ENCODE results near the gene IER5L. TPM values are rescaled to one million over a fixed set of nuclear protein-coding genes. Genes with fewer than 3 reads are reported as not detected.

The IER5L gene
- 10 to 100 TPM in 2 of 4 donors, 1 to 10 TPM in 2; 8.9 to 17.4 (median 13.0) TPM for polyA plus RNA-seq (ENCODE audit: insufficient read length in 4 of 4)

- DNase-seq (ENCODE audit: low read depth in 4 of 4, low spot score in 3 of 4), result peak in 3 of 4 donors; percentile 91 to 94 (median 93)
Measured at GRCh38 chr9:129177791-129178567, at the start of gene IER5L. Gene IER5L, minus strand, starts transcription at chr9:129178261. Its CDS starts 209 bp downstream, at chr9:129178052.

- DNase-seq (ENCODE audit: low read depth in 4 of 4, low spot score in 3 of 4), result no peak
Measured at GRCh38 chr9:129227843-129228189, 49.8 kb upstream of the IER5L start.

GRCh38 chr9:129225815-129226214, 47.8 kb upstream of the IER5L start:
- no peak for DNase-seq (ENCODE audit: low read depth in 4 of 4, low spot score in 3 of 4)

GRCh38 chr9:129225490-129225778, 47.4 kb upstream of the IER5L start:
- no peak for DNase-seq (ENCODE audit: low read depth in 4 of 4, low spot score in 3 of 4)

GRCh38 chr9:129224618-129225489, 46.8 kb upstream of the IER5L start:
- no peak for DNase-seq (ENCODE audit: low read depth in 4 of 4, low spot score in 3 of 4)

GRCh38 chr9:129223551-129224208, 45.6 kb upstream of the IER5L start:
- no peak for DNase-seq (ENCODE audit: low read depth in 4 of 4, low spot score in 3 of 4)

- DNase-seq (ENCODE audit: low read depth in 4 of 4, low spot score in 3 of 4), result no peak
Measured at GRCh38 chr9:129222819-129223218, 44.8 kb upstream of the IER5L start.

GRCh38 chr9:129221979-129222635, 44.0 kb upstream of the IER5L start:
- DNase-seq (ENCODE audit: low read depth in 4 of 4, low spot score in 3 of 4), result no peak

GRCh38 chr9:129221233-129221632, 43.2 kb upstream of the IER5L start:
- DNase-seq (ENCODE audit: low read depth in 4 of 4, low spot score in 3 of 4), result no peak

GRCh38 chr9:129220771-129221170, 42.7 kb upstream of the IER5L start:
- DNase-seq (ENCODE audit: low read depth in 4 of 4, low spot score in 3 of 4), result no peak

- DNase-seq (ENCODE audit: low read depth in 4 of 4, low spot score in 3 of 4), result no peak
Measured at GRCh38 chr9:129218918-129219317, 40.9 kb upstream of the IER5L start.

- no peak for DNase-seq (ENCODE audit: low read depth in 4 of 4, low spot score in 3 of 4)
Measured at GRCh38 chr9:129218272-129218625, 40.2 kb upstream of the IER5L start.

- no peak for DNase-seq (ENCODE audit: low read depth in 4 of 4, low spot score in 3 of 4)
Measured at GRCh38 chr9:129213551-129213950, 35.5 kb upstream of the IER5L start.

GRCh38 chr9:129211686-129212085, 33.6 kb upstream of the IER5L start:
- DNase-seq (ENCODE audit: low read depth in 4 of 4, low spot score in 3 of 4), result no peak

- DNase-seq (ENCODE audit: low read depth in 4 of 4, low spot score in 3 of 4), result no peak
Measured at GRCh38 chr9:129210125-129210524, 32.1 kb upstream of the IER5L start.

- DNase-seq (ENCODE audit: low read depth in 4 of 4, low spot score in 3 of 4), result no peak
Measured at GRCh38 chr9:129209580-129209979, 31.5 kb upstream of the IER5L start.

- DNase-seq (ENCODE audit: low read depth in 4 of 4, low spot score in 3 of 4), result no peak
Measured at GRCh38 chr9:129209109-129209508, 31.0 kb upstream of the IER5L start.

- DNase-seq (ENCODE audit: low read depth in 4 of 4, low spot score in 3 of 4), result no peak
Measured at GRCh38 chr9:129208207-129209032, 30.4 kb upstream of the IER5L start.

GRCh38 chr9:129206905-129207304, 28.8 kb upstream of the IER5L start:
- DNase-seq (ENCODE audit: low read depth in 4 of 4, low spot score in 3 of 4), result no peak

- DNase-seq (ENCODE audit: low read depth in 4 of 4, low spot score in 3 of 4), result no peak
Measured at GRCh38 chr9:129206401-129206800, 28.3 kb upstream of the IER5L start.
